Measurements from ENCODE around the gene ZBTB42. TPM values are rescaled to one million over a fixed set of nuclear protein-coding genes. Genes with fewer than 3 reads are reported as not detected.

ZBTB42 gene
- total and polyA plus RNA-seq, 2 of the 4 experiments (the other 2 are of a cell fraction): 1.3 to 2.3 TPM

- TF ChIP-seq MAFK (IDR thresholded peaks at IDR 0.05; ENCODE audit: low read depth, low read length) (no peak), CHD1 (IDR thresholded peaks at IDR 0.05; ENCODE audit: low read depth, low read length) (no peak), MAZ (IDR thresholded peaks at IDR 0.05; ENCODE audit: borderline replicate concordance, low read depth, low read length) (no peak), POLR2A (IDR thresholded peaks at IDR 0.05; ENCODE audit: low read depth, low read length) (no peak), RFX5 (IDR thresholded peaks at IDR 0.05; ENCODE audit: low read depth, low read length) (no peak), CEBPB (IDR thresholded peaks at IDR 0.05; ENCODE audit: low read depth, low read length) (no peak), FOS (IDR thresholded peaks at IDR 0.05; ENCODE audit: low read depth, low read length) (no peak)
Measured at GRCh38 chr14:104751539-104752422, 49.1 kb upstream of the ZBTB42 start (continued).
